Inflammatory macrophage (primary cell): ENCODE data around the gene PLCB3.

Source experiments
- DNase-seq, 2 donors: peaks; one replicate each; pipeline ENCODE4 v3.0.0-alpha.2; 2020 to 2022

The PLCB3 gene

GRCh38 chr11:64267207-64267945 is 16.0 kb downstream of the PLCB3 start:
- DNase-seq, result no peak

- peak; percentile 59 for DNase-seq
Observed at GRCh38 chr11:64268025-64268892, 16.9 kb downstream of the PLCB3 start.

- DNase-seq, result peak; percentile 77 to 83
Observed at GRCh38 chr11:64268893-64269539, 17.7 kb downstream of the PLCB3 start.

- DNase-seq, result peak; percentile 100
Observed at GRCh38 chr11:64269540-64270220, 18.4 kb downstream of the PLCB3 start.

GRCh38 chr11:64275031-64275800 is 23.9 kb downstream of the PLCB3 start:
- DNase-seq, result no peak

GRCh38 chr11:64275841-64276240 is 24.5 kb downstream of the PLCB3 start:
- no peak for DNase-seq

GRCh38 chr11:64276653-64277431 is 25.5 kb downstream of the PLCB3 start:
- DNase-seq, result peak in 1 of 2 donors; percentile 18

GRCh38 chr11:64278576-64279190 is 27.4 kb downstream of the PLCB3 start:
- DNase-seq, result no peak

- no peak for DNase-seq
Observed at GRCh38 chr11:64281957-64282770, 30.8 kb downstream of the PLCB3 start.

- DNase-seq, result no peak
Observed at GRCh38 chr11:64283092-64283491, 31.8 kb downstream of the PLCB3 start.

GRCh38 chr11:64284048-64284961 is 33.0 kb downstream of the PLCB3 start, which contains the start of gene BAD:
Gene BAD (minus strand): TSS chr11:64284665. CDS start chr11:64284368, 297 bp downstream.
- peak; percentile 92 to 94 for DNase-seq

GRCh38 chr11:64284962-64285884 is 33.9 kb downstream of the PLCB3 start, which contains the start of gene GPR137:
Gene GPR137 (plus strand): TSS chr11:64285848. CDS start chr11:64286525, 677 bp downstream.
- DNase-seq, result peak; percentile 75 to 81

- no peak for DNase-seq
Observed at GRCh38 chr11:64285885-64286800, 34.8 kb downstream of the PLCB3 start.

GRCh38 chr11:64286801-64287159 is 35.5 kb downstream of the PLCB3 start:
- DNase-seq, result no peak

- DNase-seq, result no peak
Observed at GRCh38 chr11:64287676-64288352, 36.5 kb downstream of the PLCB3 start.
